Neuronal stem cell (in vitro differentiated cells): ENCODE measurements around the gene CSHL1.

Experiments used
- DNase-seq: peaks from one replicate; pipeline ENCODE4 v3.0.0-alpha.2; 2013; ENCODE audit warnings: low spot score
- H2AFZ ChIP-seq: one replicate; pipeline ENCODE4 v1.6.1; 2013; ENCODE audit warnings: mild to moderate bottlenecking, low read length, inconsistent platforms
- H2AK5ac ChIP-seq: 2 replicates; pipeline ENCODE4 v1.6.1; 2013; ENCODE audit warnings: low read depth, mild to moderate bottlenecking, inconsistent platforms, low read length, moderate library complexity, mixed read lengths
- H2BK120ac ChIP-seq: 2 replicates; pipeline ENCODE4 v1.6.1; 2013; ENCODE audit warnings: low read depth, mild to moderate bottlenecking, inconsistent platforms, low read length, moderate library complexity, mixed read lengths
- H2BK12ac ChIP-seq: one replicate; pipeline ENCODE4 v1.6.1; 2013; ENCODE audit warnings: low read length, inconsistent platforms
- H2BK15ac ChIP-seq: 2 replicates; pipeline ENCODE4 v1.6.1; 2013; ENCODE audit warnings: mild to moderate bottlenecking, low read length, inconsistent platforms, mixed read lengths
- H2BK5ac ChIP-seq: one replicate; pipeline ENCODE4 v1.6.1; 2013; ENCODE audit warnings: inconsistent platforms, mild to moderate bottlenecking, low read length, moderate library complexity
- H3K14ac ChIP-seq: one replicate; pipeline ENCODE4 v1.6.1; 2013; ENCODE audit warnings: low read length, inconsistent platforms
- H3K18ac ChIP-seq: 2 replicates; pipeline ENCODE4 v1.6.1; 2013; ENCODE audit warnings: low read length, inconsistent platforms
- H3K23ac ChIP-seq: 2 replicates; pipeline ENCODE4 v1.6.1; 2013; ENCODE audit warnings: low read depth, mild to moderate bottlenecking, mixed read lengths, low read length, inconsistent platforms; ENCODE audit not compliant: poor library complexity
- H3K27ac ChIP-seq: replicated peaks from 3 replicates; pipeline ENCODE4 v1.5.1; 2013; ENCODE audit warnings: low read length, inconsistent platforms
- H3K27me3 ChIP-seq, 3 experiments: 2 replicates each; pipeline ENCODE4 v1.6.1; 2013; ENCODE audit warnings: low read length in 3 of 3, mild to moderate bottlenecking in 2 of 3, inconsistent platforms in 1 of 3, low read depth in 1 of 3, mixed read lengths in 1 of 3, moderate library complexity in 1 of 3; ENCODE audit not compliant: control insufficient read depth in 3 of 3, insufficient read depth in 3 of 3
- H3K36me3 ChIP-seq, 2 donors: replicated peaks in 1 of 2; 2 replicates each; pipeline ENCODE4 v1.6.1; 2013; ENCODE audit warnings: low read length in 2 of 2; ENCODE audit not compliant: control insufficient read depth in 2 of 2, insufficient read depth in 2 of 2
- H3K4ac ChIP-seq: 2 replicates; pipeline ENCODE4 v1.6.1; 2013; ENCODE audit warnings: inconsistent platforms, mild to moderate bottlenecking, low read length, moderate library complexity
- H3K4me1 ChIP-seq, 2 donors: 1 replicate in 1 of 2; 2 replicates in 1 of 2; pipeline ENCODE4 v1.6.1; 2013; ENCODE audit warnings: low read length in 2 of 2, low read depth in 1 of 2; ENCODE audit not compliant: control insufficient read depth in 2 of 2, insufficient read depth in 1 of 2
- H3K4me2 ChIP-seq: one replicate; pipeline ENCODE4 v1.6.1; 2013; ENCODE audit warnings: mild to moderate bottlenecking, low read length, inconsistent platforms; ENCODE audit not compliant: insufficient read depth, poor library complexity, severe bottlenecking
- H3K4me3 ChIP-seq, 2 donors: 2 replicates each; pipeline ENCODE4 v1.5.1; 2013; ENCODE audit warnings: low read length in 2 of 2, mild to moderate bottlenecking in 2 of 2, inconsistent platforms in 1 of 2, moderate library complexity in 1 of 2
- H3K79me1 ChIP-seq: one replicate; pipeline ENCODE4 v1.6.1; 2013; ENCODE audit warnings: low read depth, mild to moderate bottlenecking, inconsistent platforms, low read length, moderate library complexity
- H3K9ac ChIP-seq: one replicate; pipeline ENCODE4 v1.6.1; 2013; ENCODE audit warnings: mild to moderate bottlenecking, low read depth, low read length, inconsistent platforms; ENCODE audit not compliant: poor library complexity
- H3K9me3 ChIP-seq, 2 donors: replicated peaks in 1 of 2; 2 replicates each; pipeline versions ENCODE3 to v1.6.1; 2013; ENCODE audit warnings: low read length in 2 of 2, mild to moderate bottlenecking in 2 of 2, inconsistent platforms in 1 of 2, low read depth in 1 of 2, mixed read lengths in 1 of 2, moderate library complexity in 1 of 2; ENCODE audit not compliant: control insufficient read depth in 2 of 2, insufficient read depth in 1 of 2
- H4K8ac ChIP-seq: one replicate; pipeline ENCODE4 v1.6.1; 2013; ENCODE audit warnings: low read depth, mild to moderate bottlenecking, inconsistent platforms, low read length, moderate library complexity
- H4K91ac ChIP-seq: one replicate; pipeline ENCODE4 v1.6.1; 2013; ENCODE audit warnings: low read length, low read depth, mild to moderate bottlenecking, inconsistent platforms; ENCODE audit not compliant: poor library complexity
- WGBS, 2 donors: extraction: QIAGEN DNeasy Blood & Tissue Kit; methylation state at CpG; one replicate each; pipeline ENCODE4 v1.1.7; 2013; ENCODE audit warnings: missing lambda C conversion rate in 2 of 2, mixed read lengths in 1 of 2; ENCODE audit not compliant: insufficient read length in 2 of 2, insufficient replicate concordance in 1 of 2; ENCODE audit errors: extremely low coverage in 2 of 2; 5-methylcytosine and 5-hydroxymethylcytosine counted together

Gene CSHL1

GRCh38 chr17:63937319-63937718, 26.3 kb upstream of the CSHL1 start:
- peaks cover 0 to under 1% of the 10 kb centered on the region in 2 donors for H3K36me3 ChIP-seq
- H2BK15ac ChIP-seq: no peak overlapping the region
- no peak overlapping the region for H3K27ac ChIP-seq
- WGBS, 2 donors: no CpG with 5 or more reads among the region's 6 CpGs
- no peak overlapping the region for H3K4me2 ChIP-seq
- no peak for DNase-seq
- no peak overlapping the region for H3K9ac ChIP-seq
- H4K8ac ChIP-seq: no peak overlapping the region
- H2BK120ac ChIP-seq: no peak overlapping the region
- no peak overlapping the region for H3K14ac ChIP-seq
- no peaks in the 10 kb centered on the region for H3K9me3 ChIP-seq
- H3K4ac ChIP-seq: no peak overlapping the region
- H2BK5ac ChIP-seq: no peak overlapping the region
- H2AFZ ChIP-seq: no peak overlapping the region
- no peak overlapping the region for H3K23ac ChIP-seq
- no peak overlapping the region for H3K4me3 ChIP-seq
- H3K18ac ChIP-seq: no peak overlapping the region
- H4K91ac ChIP-seq: no peak overlapping the region
- H2AK5ac ChIP-seq: no peak overlapping the region
- H3K4me1 ChIP-seq: peaks cover 0 to 7% of the 10 kb centered on the region in 2 donors
- peaks cover 0 to 6% (median 0%) of the 10 kb centered on the region in 3 experiments for H3K27me3 ChIP-seq
- H2BK12ac ChIP-seq: no peak overlapping the region
- no peaks in the 10 kb centered on the region for H3K79me1 ChIP-seq

GRCh38 chr17:63934183-63935112, 23.4 kb upstream of the CSHL1 start:
- peaks cover 2 to 17% of the 10 kb centered on the region in 2 donors for H3K4me1 ChIP-seq
- H3K27ac ChIP-seq: no peak overlapping the region
- no peak overlapping the region for H2BK5ac ChIP-seq
- no peaks in the 10 kb centered on the region for H3K9me3 ChIP-seq
- H4K91ac ChIP-seq: no peak overlapping the region
- H3K36me3 ChIP-seq: no peaks in the 10 kb centered on the region
- no peak overlapping the region for H3K9ac ChIP-seq
- no peak overlapping the region for H4K8ac ChIP-seq
- no peak for DNase-seq
- H2AFZ ChIP-seq: no peak overlapping the region
- H2BK12ac ChIP-seq: no peak overlapping the region
- no peak overlapping the region for H3K23ac ChIP-seq
- H3K79me1 ChIP-seq: no peaks in the 10 kb centered on the region
- H2BK120ac ChIP-seq: no peak overlapping the region
- no CpG with 5 or more reads among the region's 21 CpGs for WGBS, 2 donors
- peak overlapping the region; percentile 72 for H3K18ac ChIP-seq
- no peak overlapping the region for H3K4me2 ChIP-seq
- no peak overlapping the region for H3K4ac ChIP-seq
- H3K14ac ChIP-seq: no peak overlapping the region
- peak overlapping the region; percentile 87 for H2AK5ac ChIP-seq
- H3K27me3 ChIP-seq: peaks cover 0 to 4% (median 0%) of the 10 kb centered on the region in 3 experiments
- H2BK15ac ChIP-seq: peak overlapping the region; percentile 47
- H3K4me3 ChIP-seq: no peak overlapping the region

GRCh38 chr17:63933598-63933997, 22.5 kb upstream of the CSHL1 start:
- Histone ChIP-seq H3K27me3 (peaks cover 0 to 4% (median 0%) of the 10 kb centered on the region in 3 experiments), H2BK15ac (no peak overlapping the region), H3K9ac (no peak overlapping the region), H3K36me3 (no peaks in the 10 kb centered on the region), H3K9me3 (no peaks in the 10 kb centered on the region), H3K14ac (peak overlapping the region; percentile 79), H3K4ac (no peak overlapping the region), H2AK5ac (no peak overlapping the region), H3K4me3 (no peak overlapping the region), H3K27ac (no peak overlapping the region), H3K18ac (no peak overlapping the region), H3K79me1 (no peaks in the 10 kb centered on the region), H3K4me2 (no peak overlapping the region), H2BK5ac (no peak overlapping the region), H2BK120ac (no peak overlapping the region), H2BK12ac (no peak overlapping the region), H4K8ac (no peak overlapping the region), H3K4me1 (peaks cover 2 to 16% of the 10 kb centered on the region in 2 donors), H4K91ac (no peak overlapping the region), H2AFZ (no peak overlapping the region), H3K23ac (no peak overlapping the region)
- WGBS, 2 donors: no CpG with 5 or more reads among the region's 8 CpGs
- no peak for DNase-seq

GRCh38 chr17:63932721-63933120, 21.7 kb upstream of the CSHL1 start:
- H3K23ac ChIP-seq: no peak overlapping the region
- H3K79me1 ChIP-seq: no peaks in the 10 kb centered on the region
- DNase-seq: no peak
- no peak overlapping the region for H3K4ac ChIP-seq
- no peaks in the 10 kb centered on the region for H3K36me3 ChIP-seq
- no peak overlapping the region for H2AK5ac ChIP-seq
- no peak overlapping the region for H3K4me2 ChIP-seq
- no peak overlapping the region for H3K27ac ChIP-seq
- no peak overlapping the region for H2BK12ac ChIP-seq
- H3K14ac ChIP-seq: no peak overlapping the region
- no peak overlapping the region for H2AFZ ChIP-seq
- no peak overlapping the region for H2BK120ac ChIP-seq
- no peak overlapping the region for H2BK5ac ChIP-seq
- WGBS, 2 donors: no CpG with 5 or more reads among the region's 4 CpGs
- H3K27me3 ChIP-seq: peaks cover 0 to 6% (median 0%) of the 10 kb centered on the region in 3 experiments
- no peak overlapping the region for H4K91ac ChIP-seq
- H3K4me1 ChIP-seq: peaks cover 2 to 10% of the 10 kb centered on the region in 2 donors
- no peak overlapping the region for H3K4me3 ChIP-seq
- H2BK15ac ChIP-seq: peak overlapping the region; percentile 59
- no peak overlapping the region for H3K9ac ChIP-seq
- no peaks in the 10 kb centered on the region for H3K9me3 ChIP-seq
- no peak overlapping the region for H4K8ac ChIP-seq
- no peak overlapping the region for H3K18ac ChIP-seq
